H1 (cell line): ENCODE results near the gene RAPH1. TPM values are rescaled to one million over a fixed set of nuclear protein-coding genes. Genes with fewer than 3 reads are reported as not detected.

Experiments used
- CTCF ChIA-PET: fragments of 300-600 bp; sonication (Branson Sonifier 250); formaldehyde crosslinking; loops from one replicate; lab custom pipeline; 2021; ENCODE audit not compliant: partially characterized antibody; lab: Charles Lee
- POLR2A ChIA-PET: fragments of 300-600 bp; sonication (Branson Sonifier 250); formaldehyde crosslinking; loops from one replicate; lab custom pipeline; 2021; ENCODE audit warnings: inconsistent platforms; ENCODE audit not compliant: partially characterized antibody; lab: Charles Lee
- DNase-seq, 2 experiments: peaks; one replicate each; pipeline versions ENCODE4 v3.0.0 to v3.0.0-alpha.2; 2010 to 2022; ENCODE audit warnings: low spot score in 2 of 2, low read depth in 1 of 2, mixed read lengths in 1 of 2
- FAIRE-seq: peaks from 2 replicates; lab custom pipeline; 2011; peaks lifted over from hg19 to GRCh38; lab: Jason Lieb, UNC
- H2AFZ ChIP-seq: 2 replicates; pipeline ENCODE4 v1.8.1; 2012; ENCODE audit warnings: low read length, inconsistent platforms
- H2AK5ac ChIP-seq: 2 replicates; pipeline ENCODE4 v1.6.1; 2013; ENCODE audit warnings: low read depth, low read length
- H2BK120ac ChIP-seq: replicated peaks from 2 replicates; pipeline ENCODE3; 2013; ENCODE audit warnings: low read depth, low read length, inconsistent platforms
- H2BK12ac ChIP-seq: 2 replicates; pipeline ENCODE4 v1.6.1; 2013; ENCODE audit warnings: low read depth, low read length
- H2BK15ac ChIP-seq: 2 replicates; pipeline ENCODE4 v1.6.1; 2013; ENCODE audit warnings: low read length
- H2BK20ac ChIP-seq: 2 replicates; pipeline ENCODE4 v1.6.1; 2013; ENCODE audit warnings: low read length
- H2BK5ac ChIP-seq: 2 replicates; pipeline ENCODE4 v1.6.1; 2013; ENCODE audit warnings: low read depth, low read length
- H3K14ac ChIP-seq: 2 replicates; pipeline ENCODE4 v1.6.1; 2013; ENCODE audit warnings: inconsistent platforms; ENCODE audit not compliant: insufficient read length
- H3K18ac ChIP-seq: 2 replicates; pipeline ENCODE4 v1.6.1; 2013; ENCODE audit warnings: low read length; ENCODE audit errors: extremely low read depth
- H3K23ac ChIP-seq: 2 replicates; pipeline ENCODE4 v1.6.1; 2013; ENCODE audit warnings: inconsistent platforms; ENCODE audit not compliant: insufficient read length
- H3K23me2 ChIP-seq: 2 replicates; pipeline ENCODE4 v1.6.1; 2013; ENCODE audit warnings: low read depth, low read length
- H3K27ac ChIP-seq: 2 replicates; pipeline ENCODE4 v1.6.1; 2011; ENCODE audit warnings: low read depth, low read length, inconsistent platforms
- H3K27me3 ChIP-seq, 4 experiments: replicated peaks in 1 of 4; 1 replicate in 1 of 4; 2 replicates in 3 of 4; pipeline versions ENCODE4 v1.6.1 to v1.8.1; 2011 to 2013; ENCODE audit warnings: low read length in 3 of 4, mild to moderate bottlenecking in 3 of 4, inconsistent platforms in 2 of 4, mixed read lengths in 2 of 4, moderate library complexity in 1 of 4; ENCODE audit not compliant: control insufficient read depth in 3 of 4, insufficient read depth in 3 of 4; ENCODE audit errors: extremely low read depth in 1 of 4
- H3K36me3 ChIP-seq, 4 experiments: 2 replicates each; pipeline versions ENCODE4 v1.6.1 to v1.8.1; 2011 to 2013; ENCODE audit warnings: mild to moderate bottlenecking in 4 of 4, low read length in 3 of 4, moderate library complexity in 2 of 4, control low read depth in 1 of 4, inconsistent platforms in 1 of 4; ENCODE audit not compliant: insufficient read depth in 4 of 4, control insufficient read depth in 2 of 4
- H3K4ac ChIP-seq: replicated peaks from 2 replicates; pipeline ENCODE3; 2013; ENCODE audit warnings: low read length, low read depth, mixed read lengths, inconsistent platforms; ENCODE audit not compliant: insufficient read length
- H3K4me1 ChIP-seq, 4 experiments: replicated peaks in 1 of 4; 1 replicate in 1 of 4; 2 replicates in 3 of 4; pipeline versions ENCODE4 v1.6.1 to v1.8.1; 2011 to 2013; ENCODE audit warnings: low read length in 3 of 4, inconsistent platforms in 2 of 4, mixed read lengths in 1 of 4; ENCODE audit not compliant: insufficient read depth in 4 of 4, control insufficient read depth in 3 of 4
- H3K4me2 ChIP-seq, 2 experiments: 2 replicates each; pipeline versions ENCODE4 v1.6.1 to v1.8.1; 2011 to 2013; ENCODE audit warnings: low read depth in 2 of 2, low read length in 2 of 2, control low read depth in 1 of 2, inconsistent platforms in 1 of 2, mild to moderate bottlenecking in 1 of 2; ENCODE audit not compliant: insufficient read depth in 1 of 2
- H3K4me3 ChIP-seq, 4 experiments: fragments of 200-600, 300-600 bp in 1 of 4; sonication (generic), shearing (Covaris generic), sonication (Bioruptor Twin) in 1 of 4; 2 replicates each; pipeline versions ENCODE4 v1.5.1 to v1.8.1; 2011 to 2016; ENCODE audit warnings: low read length in 4 of 4, low read depth in 3 of 4, control low read depth in 2 of 4, inconsistent platforms in 2 of 4, mild to moderate bottlenecking in 2 of 4, mixed read lengths in 1 of 4, moderate library complexity in 1 of 4; ENCODE audit not compliant: insufficient read depth in 2 of 4; ENCODE audit errors: extremely low read depth in 1 of 4
- H3K56ac ChIP-seq: replicated peaks from 2 replicates; pipeline ENCODE3; 2013; ENCODE audit warnings: low read depth, mild to moderate bottlenecking, mixed read lengths, low read length, inconsistent platforms; ENCODE audit not compliant: insufficient read length
- H3K79me1 ChIP-seq: 2 replicates; pipeline ENCODE4 v1.6.1; 2013; ENCODE audit warnings: low read depth, low read length, control low read depth
- H3K79me2 ChIP-seq, 2 experiments: 2 replicates each; pipeline versions ENCODE4 v1.6.1 to v1.8.1; 2012 to 2013; ENCODE audit warnings: low read length in 2 of 2, mild to moderate bottlenecking in 2 of 2, inconsistent platforms in 1 of 2; ENCODE audit not compliant: insufficient read depth in 2 of 2, control insufficient read depth in 1 of 2
- H3K9ac ChIP-seq, 4 experiments: replicated peaks in 1 of 4; 1 replicate in 1 of 4; 2 replicates in 3 of 4; pipeline versions ENCODE4 v1.6.1 to v1.8.1; 2011 to 2013; ENCODE audit warnings: low read depth in 3 of 4, low read length in 3 of 4, control low read depth in 2 of 4, mild to moderate bottlenecking in 2 of 4, moderate library complexity in 2 of 4, inconsistent platforms in 1 of 4; ENCODE audit errors: extremely low read depth in 1 of 4
- H3K9me3 ChIP-seq, 2 experiments: 2 replicates each; pipeline versions ENCODE4 v1.6.1 to v1.8.1; 2012 to 2013; ENCODE audit warnings: mild to moderate bottlenecking in 2 of 2, moderate library complexity in 2 of 2, control low read depth in 1 of 2, inconsistent platforms in 1 of 2, low read depth in 1 of 2, low read length in 1 of 2, mixed read lengths in 1 of 2; ENCODE audit not compliant: insufficient read depth in 2 of 2
- H4K20me1 ChIP-seq, 2 experiments: replicated peaks in 1 of 2; 2 replicates each; pipeline versions ENCODE3 to v1.8.1; 2011 to 2013; ENCODE audit warnings: inconsistent platforms in 2 of 2, low read length in 2 of 2, mild to moderate bottlenecking in 1 of 2; ENCODE audit not compliant: insufficient read depth in 2 of 2, control insufficient read depth in 1 of 2
- H4K5ac ChIP-seq: 2 replicates; pipeline ENCODE4 v1.6.1; 2013; ENCODE audit warnings: low read length, low read depth, mixed read lengths, inconsistent platforms; ENCODE audit not compliant: insufficient read length
- H4K8ac ChIP-seq: 2 replicates; pipeline ENCODE4 v1.8.0; 2013; ENCODE audit warnings: mild to moderate bottlenecking, moderate library complexity, low read length, inconsistent platforms; ENCODE audit not compliant: insufficient read depth; ENCODE audit errors: extremely low read depth
- H4K91ac ChIP-seq: replicated peaks from 2 replicates; pipeline ENCODE3; 2013; ENCODE audit warnings: low read length, mixed read lengths, inconsistent platforms; ENCODE audit not compliant: insufficient read length
- CBX8 ChIP-seq: fragments of 300-800, 300-1000 bp; sonication (generic); IDR thresholded peaks from 2 replicates; pipeline ENCODE4 v1.7.1; 2016; ENCODE audit warnings: low read depth, low read length, borderline replicate concordance
- CHD1 ChIP-seq: IDR thresholded peaks from 2 replicates; pipeline ENCODE4 v1.6.1; 2012; ENCODE audit warnings: low read depth, low read length, improper control_type of control experiment
- EP300 ChIP-seq, 2 experiments: IDR thresholded peaks; 1 replicate in 1 of 2; 2 replicates in 1 of 2; pipeline ENCODE4 v1.6.1; 2011 to 2012; ENCODE audit warnings: low read depth in 2 of 2, low read length in 2 of 2, mild to moderate bottlenecking in 2 of 2, borderline replicate concordance in 1 of 2, inconsistent platforms in 1 of 2, moderate library complexity in 1 of 2
- FOSL1 ChIP-seq: IDR thresholded peaks from 2 replicates; pipeline ENCODE4 v1.6.1; 2011; ENCODE audit warnings: mild to moderate bottlenecking, low read depth, low read length, moderate library complexity; ENCODE audit not compliant: insufficient read depth
- HDAC2 ChIP-seq, 2 experiments: fragments of 300-600 bp in 1 of 2; sonication (generic) in 1 of 2; IDR thresholded peaks; 2 replicates each; pipeline ENCODE4 v1.6.1; 2011 to 2012; ENCODE audit warnings: low read depth in 2 of 2, low read length in 2 of 2, mild to moderate bottlenecking in 2 of 2, moderate library complexity in 2 of 2, borderline replicate concordance in 1 of 2, inconsistent platforms in 1 of 2
- JUN ChIP-seq: IDR thresholded peaks from 2 replicates; pipeline ENCODE4 v1.6.1; 2011; ENCODE audit warnings: low read depth, mild to moderate bottlenecking, improper control_type of control experiment, low read length
- RNF2 ChIP-seq: fragments of 200-900, 300-1000 bp; sonication (generic); IDR thresholded peaks from 2 replicates; pipeline ENCODE4 v1.7.1; 2016; ENCODE audit warnings: borderline replicate concordance, low read depth, mild to moderate bottlenecking, antibody characterized with exemption, low read length; ENCODE audit not compliant: poor library complexity, severe bottlenecking; ENCODE audit errors: missing control alignments
- RXRA ChIP-seq: IDR thresholded peaks from 2 replicates; pipeline ENCODE4 v1.6.1; 2011; ENCODE audit warnings: low read depth, mild to moderate bottlenecking, low read length, moderate library complexity; ENCODE audit not compliant: insufficient read depth
- WGBS, 2 experiments: shearing (Covaris generic) in 1 of 2; methylation state at CpG; one replicate each; pipeline versions ENCODE4 v1.1.6 to v1.1.7; 2013 to 2015; ENCODE audit warnings: low lambda C conversion rate in 2 of 2, mixed read lengths in 2 of 2, inconsistent platforms in 1 of 2, low coverage in 1 of 2, missing lambda C conversion rate in 1 of 2; ENCODE audit not compliant: insufficient replicate concordance in 2 of 2, insufficient coverage in 1 of 2, insufficient read length in 1 of 2; ENCODE audit errors: extremely low coverage in 1 of 2, missing lambda C conversion rate in 1 of 2; 5-methylcytosine and 5-hydroxymethylcytosine counted together
- polyA plus RNA-seq, 7 experiments: library from polyadenylated mRNA; depleted of rRNA in 3 of 7; stranded (reverse) in 5 of 7; unstranded in 2 of 7; fragments of >200 nt in 5 of 7; fragments of 200-250 nt in 2 of 7; gene quantifications; 1 replicate in 5 of 7; 2 replicates in 1 of 7; 4 replicates in 1 of 7; pipeline versions ENCODE4 v1.2.1 to v1.2.3, GENCODE V29; 2011 to 2013; ENCODE audit warnings: missing spikeins in 2 of 7, mixed read lengths in 2 of 7
- total RNA-seq: library from RNA; stranded (reverse); fragmentation: NEBNext Ultra II Directional; extraction: Animal tissue kit (Norgen Biotek cat#: 25700); gene quantifications from 2 replicates; pipeline ENCODE4 v1.2.1, GENCODE V29; 2021

The RAPH1 gene
- total and polyA plus RNA-seq, 2 of the 8 experiments (the other 6 are each of a cell fraction or from before 2014, with no cell fraction given), result 3.8 to 27.4 TPM

GRCh38 chr2:203470371-203470770, 64.7 kb downstream of the RAPH1 start:
- FAIRE-seq, result peak; percentile 28
- POLR2A ChIA-PET, result interaction anchor here (0.7 kb wide), 1 partner anchor 1318 kb away, joined by 3 read pairs; no protein-coding TSS in a partner anchor
- CTCF ChIA-PET, result interaction anchor here (0.6 to 3.3 kb wide), 3 partner anchors 9 to 17 kb away, joined by 3 to 13 read pairs (median 5); no protein-coding TSS in a partner anchor

More at GRCh38 chr2:203470371-203470770, 64.7 kb downstream of the RAPH1 start:
- TF ChIP-seq RXRA, result no peak
- no peak for TF ChIP-seq JUN
- TF ChIP-seq HDAC2 (IDR thresholded peaks at IDR 0.05; ENCODE audit: borderline replicate concordance in 1 of 2, low read depth in 2 of 2, low read length in 2 of 2), result no peak
- TF ChIP-seq CHD1, result no peak
- no peak for TF ChIP-seq EP300 (IDR thresholded peaks at IDR 0.05; ENCODE audit: borderline replicate concordance in 1 of 2, low read depth in 2 of 2, low read length in 2 of 2)
- TF ChIP-seq FOSL1, result no peak
- no peak for TF ChIP-seq CBX8
- TF ChIP-seq RNF2, result no peak
- Histone ChIP-seq H3K18ac (no peak overlapping the region), H3K79me2 (no peaks in the 10 kb centered on the region; a peak in 1 of 4 replicates), H2BK5ac (no peak overlapping the region), H2BK20ac (no peak overlapping the region), H3K9ac (no peak overlapping the region), H3K4ac (no peak overlapping the region), H3K4me3 (no peak overlapping the region), H3K4me1 (peaks cover 0 to 2% (median 0%) of the 10 kb centered on the region in 4 experiments; a peak in 1 of 7 replicates), H3K14ac (no peak overlapping the region), H3K27me3 (peaks cover 0 to 1% (median 0%) of the 10 kb centered on the region in 4 experiments; a peak in 1 of 7 replicates), H4K91ac (no peak overlapping the region), H2AK5ac (no peak overlapping the region), H3K36me3 (peaks cover 0 to 4% (median 0%) of the 10 kb centered on the region in 4 experiments; a peak in 1 of 8 replicates), H4K8ac (no peak overlapping the region), H2BK120ac (no peak overlapping the region), H3K9me3 (no peaks in the 10 kb centered on the region), H3K4me2 (no peak overlapping the region), H3K79me1 (no peaks in the 10 kb centered on the region), H2BK15ac (no peak overlapping the region), H3K23ac (no peak overlapping the region), H3K56ac (no peak overlapping the region), H4K5ac (no peak overlapping the region), H3K27ac (no peak overlapping the region), H3K23me2 (no peaks in the 10 kb centered on the region; the same call in 1 of the 2 replicates), H2AFZ (no peak overlapping the region), H4K20me1 (no peaks in the 10 kb centered on the region), H2BK12ac (no peak overlapping the region)
- 85% methylated on average over 4 of the region's 4 CpGs; no CpG with 5 or more reads in 1 of the 2 experiments for WGBS, 2 experiments
- DNase-seq, result no peak
